ENCODE results near the gene CPEB2. TPM values are rescaled to one million over a fixed set of nuclear protein-coding genes. Genes with fewer than 3 reads are reported as not detected.

Gene CPEB2
- total RNA-seq, 1 donor from 2014 or later, result 12.5 TPM

DNA sequence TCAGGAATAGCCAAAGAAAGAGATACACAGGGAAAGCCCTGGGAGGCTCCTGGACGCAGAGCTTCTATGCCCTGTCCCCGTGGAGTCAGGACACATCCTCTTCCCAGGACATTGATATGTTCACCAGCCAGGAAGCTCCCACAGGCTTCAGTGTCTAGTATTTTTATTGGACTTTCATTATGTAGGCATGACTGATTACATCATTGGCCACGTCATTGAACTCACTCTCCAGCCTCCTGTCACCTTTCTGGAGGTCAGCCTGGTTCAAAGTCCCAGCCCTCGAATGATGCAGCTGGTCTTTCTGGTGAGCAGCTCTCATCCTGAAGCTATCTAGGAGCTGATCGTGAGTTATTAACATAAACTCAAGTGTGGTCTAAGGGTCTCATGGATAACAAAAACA, 104.1 kb downstream of the CPEB2 start:
- H3K27ac Mint-ChIP-seq, result no peak overlapping the region
- H3K9me3 Mint-ChIP-seq, result no peaks in the 10 kb centered on the region
- no peaks in the 10 kb centered on the region for H3K36me3 Mint-ChIP-seq
- no peak for DNase-seq (ENCODE audit: extremely low spot score, unreplicated experiment)
- H3K4me3 Mint-ChIP-seq, result no peak overlapping the region
- no peaks in the 10 kb centered on the region for H3K27me3 Mint-ChIP-seq
- H3K4me1 Mint-ChIP-seq (ENCODE audit: unreplicated experiment), result peaks cover 4% of the 10 kb centered on the region
- TF ChIP-seq, protein P1, sequence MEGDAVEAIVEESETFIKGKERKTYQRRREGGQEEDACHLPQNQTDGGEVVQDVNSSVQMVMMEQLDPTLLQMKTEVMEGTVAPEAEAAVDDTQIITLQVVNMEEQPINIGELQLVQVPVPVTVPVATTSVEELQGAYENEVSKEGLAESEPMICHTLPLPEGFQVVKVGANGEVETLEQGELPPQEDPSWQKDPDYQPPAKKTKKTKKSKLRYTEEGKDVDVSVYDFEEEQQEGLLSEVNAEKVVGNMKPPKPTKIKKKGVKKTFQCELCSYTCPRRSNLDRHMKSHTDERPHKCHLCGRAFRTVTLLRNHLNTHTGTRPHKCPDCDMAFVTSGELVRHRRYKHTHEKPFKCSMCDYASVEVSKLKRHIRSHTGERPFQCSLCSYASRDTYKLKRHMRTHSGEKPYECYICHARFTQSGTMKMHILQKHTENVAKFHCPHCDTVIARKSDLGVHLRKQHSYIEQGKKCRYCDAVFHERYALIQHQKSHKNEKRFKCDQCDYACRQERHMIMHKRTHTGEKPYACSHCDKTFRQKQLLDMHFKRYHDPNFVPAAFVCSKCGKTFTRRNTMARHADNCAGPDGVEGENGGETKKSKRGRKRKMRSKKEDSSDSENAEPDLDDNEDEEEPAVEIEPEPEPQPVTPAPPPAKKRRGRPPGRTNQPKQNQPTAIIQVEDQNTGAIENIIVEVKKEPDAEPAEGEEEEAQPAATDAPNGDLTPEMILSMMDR (conservative IDR thresholded peaks at IDR 0.05), result no peak

DNA sequence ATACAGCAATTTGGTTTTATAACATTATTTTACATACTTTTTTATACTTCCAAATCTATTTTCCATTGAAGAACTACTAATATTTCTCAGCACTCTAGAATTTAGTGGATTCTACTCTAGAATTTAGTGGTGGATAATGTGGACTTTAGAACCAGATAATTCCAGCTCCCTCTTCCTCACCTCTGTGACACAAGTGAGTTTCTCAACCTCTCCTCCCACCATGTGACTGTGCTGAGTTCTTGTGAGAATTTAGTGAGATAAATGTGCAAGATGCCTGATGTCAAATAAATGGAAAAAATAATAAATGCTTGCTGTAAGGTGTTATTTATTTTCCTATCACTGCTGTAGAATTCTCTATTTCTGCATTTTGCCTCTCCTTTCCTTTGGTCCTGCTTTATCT, 107.3 kb downstream of the CPEB2 start:
- peaks cover 4% of the 10 kb centered on the region for H3K4me1 Mint-ChIP-seq (ENCODE audit: unreplicated experiment)
- H3K27ac Mint-ChIP-seq, result no peak overlapping the region
- no peak overlapping the region for H3K4me3 Mint-ChIP-seq
- H3K27me3 Mint-ChIP-seq, result no peaks in the 10 kb centered on the region
- H3K9me3 Mint-ChIP-seq, result no peaks in the 10 kb centered on the region
- TF ChIP-seq, protein P1 (conservative IDR thresholded peaks at IDR 0.05), result no peak
- no peak for DNase-seq (ENCODE audit: extremely low spot score, unreplicated experiment)
- no peaks in the 10 kb centered on the region for H3K36me3 Mint-ChIP-seq

DNA sequence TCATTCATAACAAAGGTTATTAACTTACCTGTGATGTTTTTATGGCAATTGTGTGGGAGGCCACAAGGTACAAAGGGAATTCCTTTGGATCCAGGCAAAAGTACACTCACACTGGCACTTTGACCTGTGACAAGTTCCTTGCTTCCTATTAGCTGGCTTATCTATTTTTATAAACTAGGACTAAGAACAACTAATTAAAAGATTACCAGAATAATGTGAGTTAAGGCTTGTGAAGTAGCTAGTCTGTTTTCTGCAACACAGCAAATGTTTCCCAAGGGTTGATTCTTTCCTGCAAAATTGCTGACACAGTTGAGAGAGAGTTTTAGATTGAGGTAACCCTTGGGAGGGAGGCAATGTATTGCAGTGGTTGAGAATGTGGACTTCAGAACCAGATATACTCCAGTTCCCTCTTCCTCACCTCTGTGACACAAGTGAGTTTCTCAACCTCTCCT, 107.9 kb downstream of the CPEB2 start:
- no peaks in the 10 kb centered on the region for H3K36me3 Mint-ChIP-seq
- no peak for DNase-seq (ENCODE audit: extremely low spot score, unreplicated experiment)
- H3K4me3 Mint-ChIP-seq, result no peak overlapping the region
- peaks cover 3% of the 10 kb centered on the region for H3K9me3 Mint-ChIP-seq
- no peak overlapping the region for H3K27ac Mint-ChIP-seq
- no peaks in the 10 kb centered on the region for H3K27me3 Mint-ChIP-seq
- TF ChIP-seq, protein P1 (conservative IDR thresholded peaks at IDR 0.05), result no peak
- peaks cover 4% of the 10 kb centered on the region for H3K4me1 Mint-ChIP-seq (ENCODE audit: unreplicated experiment)

DNA sequence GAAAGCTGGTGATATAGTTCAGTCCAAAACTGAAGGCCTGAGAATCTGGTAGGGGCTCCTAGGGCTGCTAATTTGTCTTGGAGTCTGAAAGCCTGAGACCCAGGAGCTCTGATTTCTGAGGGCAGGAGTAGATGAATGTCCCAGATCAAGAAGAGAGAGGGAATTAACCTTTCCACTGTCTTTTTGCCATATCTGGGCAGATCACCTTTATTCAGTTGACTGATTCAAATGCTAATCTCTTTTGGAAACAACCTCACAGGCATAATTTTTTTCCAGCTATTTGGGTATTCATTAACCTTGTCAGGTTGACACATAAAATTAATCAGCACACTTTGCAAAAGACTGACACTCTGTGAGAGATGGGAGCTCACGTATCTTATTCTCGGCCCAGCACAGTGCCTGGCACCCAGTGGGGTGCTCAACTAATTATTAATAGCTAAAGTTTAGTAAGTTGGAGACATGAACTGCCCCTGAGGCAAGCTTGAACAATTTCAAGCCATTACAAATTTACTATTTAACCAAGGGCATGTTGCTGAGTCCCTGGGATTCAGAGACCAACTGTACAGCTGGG, 114.3 kb downstream of the CPEB2 start:
- H3K9me3 Mint-ChIP-seq, result peaks cover 11% of the 10 kb centered on the region
- H3K27me3 Mint-ChIP-seq, result peaks cover 5% of the 10 kb centered on the region
- H3K4me3 Mint-ChIP-seq, result no peak overlapping the region
- peaks cover 5% of the 10 kb centered on the region for H3K36me3 Mint-ChIP-seq
- TF ChIP-seq, protein P1 (conservative IDR thresholded peaks at IDR 0.05), result no peak
- DNase-seq (ENCODE audit: extremely low spot score, unreplicated experiment), result no peak
- peaks cover 9% of the 10 kb centered on the region for H3K4me1 Mint-ChIP-seq (ENCODE audit: unreplicated experiment)
- no peak overlapping the region for H3K27ac Mint-ChIP-seq

DNA sequence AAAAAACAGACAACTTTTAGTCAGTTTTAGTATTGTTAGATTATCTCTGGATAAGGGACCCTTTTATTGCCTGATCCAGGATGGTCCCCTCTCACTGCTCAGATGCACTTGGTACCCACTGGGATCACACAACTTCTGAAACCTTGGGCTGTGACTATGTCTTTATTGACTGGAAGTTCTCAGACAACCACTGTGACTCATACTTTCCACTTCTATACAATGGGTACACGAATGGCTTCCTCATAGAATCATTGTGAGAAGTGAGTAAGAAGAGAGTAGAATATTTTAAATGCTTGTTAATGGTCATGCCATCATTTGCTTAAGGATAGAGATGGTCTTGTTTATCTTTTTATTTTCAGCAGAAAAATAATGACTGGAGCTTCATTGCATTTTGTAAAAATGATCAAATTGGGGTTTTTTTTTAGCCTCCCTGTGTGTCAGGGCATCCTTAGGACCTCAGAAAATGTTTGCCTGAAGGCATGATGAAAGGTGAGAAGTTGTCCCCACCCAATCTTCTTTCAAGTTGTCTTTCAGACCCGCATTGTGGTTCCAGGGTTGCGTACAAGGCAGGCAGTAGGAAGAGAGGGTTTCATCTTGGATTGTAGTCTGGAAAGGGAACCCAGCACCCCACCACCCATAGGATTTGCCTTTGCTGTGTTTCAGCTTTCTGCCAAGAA, 115.1 kb downstream of the CPEB2 start:
- TF ChIP-seq, protein P1 (conservative IDR thresholded peaks at IDR 0.05), result no peak
- peaks cover 5% of the 10 kb centered on the region for H3K27me3 Mint-ChIP-seq

More for the DNA sequence above, 115.1 kb downstream of the CPEB2 start:
- Mint-ChIP-seq H3K36me3 (peaks cover 5% of the 10 kb centered on the region), H3K4me3 (no peak overlapping the region), H3K27ac (no peak overlapping the region), H3K9me3 (peaks cover 11% of the 10 kb centered on the region), H3K4me1 (ENCODE audit: unreplicated experiment) (peaks cover 9% of the 10 kb centered on the region)
- DNase-seq (ENCODE audit: extremely low spot score, unreplicated experiment), result no peak

Data from type B pancreatic cell (in vitro differentiated cells).